Femur (tissue), 1 donor: ENCODE results near the gene EPS8L2.

Experiments
- DNase-seq: peaks from one replicate; pipeline ENCODE4 v3.0.0-alpha.2; 2017

The EPS8L2 gene

DNA sequence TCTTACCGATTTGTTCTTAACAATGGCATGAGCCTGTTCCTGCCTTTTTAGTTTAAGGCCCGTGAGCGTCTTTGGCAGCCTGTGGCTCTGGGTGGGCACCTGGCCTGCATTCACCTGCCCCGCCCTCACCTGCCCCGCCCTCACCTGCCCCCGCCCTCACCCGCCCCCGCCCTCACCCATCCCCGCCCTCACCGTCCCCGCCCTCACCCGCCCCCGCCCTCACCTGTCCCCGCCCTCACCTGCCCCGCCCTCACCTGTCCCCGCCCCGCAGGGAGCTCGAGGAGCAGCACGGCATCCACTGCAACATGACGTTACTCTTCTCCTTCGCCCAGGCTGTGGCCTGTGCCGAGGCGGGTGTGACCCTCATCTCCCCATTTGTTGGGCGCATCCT, 57.0 kb downstream of the EPS8L2 start:
- no peak for DNase-seq

DNA sequence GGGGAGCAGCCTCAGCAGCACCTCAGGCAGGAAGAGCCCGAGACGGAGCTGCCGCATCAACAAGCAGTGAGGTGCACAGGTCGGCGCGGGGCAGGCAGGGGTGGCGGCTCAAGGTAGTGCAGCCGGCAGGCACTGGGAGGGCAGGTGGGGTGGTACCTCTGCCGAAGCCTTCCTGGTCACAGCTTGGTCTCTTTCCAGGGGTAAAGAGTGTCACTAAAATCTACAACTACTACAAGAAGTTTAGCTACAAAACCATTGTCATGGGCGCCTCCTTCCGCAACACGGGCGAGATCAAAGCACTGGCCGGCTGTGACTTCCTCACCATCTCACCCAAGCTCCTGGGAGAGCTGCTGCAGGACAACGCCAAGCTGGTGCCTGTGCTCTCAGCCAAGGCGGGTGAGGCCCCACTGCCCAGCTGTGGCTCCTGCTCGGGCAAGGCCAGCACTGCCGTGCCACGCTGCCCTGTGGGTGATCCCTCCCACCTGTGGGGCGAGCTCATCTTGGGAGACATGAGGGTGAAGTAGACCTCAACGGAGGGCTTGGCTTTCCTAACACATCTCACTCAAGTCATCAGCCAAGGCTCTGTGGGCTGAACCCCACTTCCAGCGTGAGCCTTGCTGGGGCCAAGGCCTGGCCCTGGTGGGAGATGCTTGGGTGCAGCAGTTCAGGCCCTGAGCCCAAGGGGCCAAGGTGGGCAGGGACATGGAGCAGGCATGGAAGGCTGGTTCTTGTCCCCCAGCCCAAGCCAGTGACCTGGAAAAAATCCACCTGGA, 57.7 kb downstream of the EPS8L2 start:
- peak; percentile 24 for DNase-seq

DNA sequence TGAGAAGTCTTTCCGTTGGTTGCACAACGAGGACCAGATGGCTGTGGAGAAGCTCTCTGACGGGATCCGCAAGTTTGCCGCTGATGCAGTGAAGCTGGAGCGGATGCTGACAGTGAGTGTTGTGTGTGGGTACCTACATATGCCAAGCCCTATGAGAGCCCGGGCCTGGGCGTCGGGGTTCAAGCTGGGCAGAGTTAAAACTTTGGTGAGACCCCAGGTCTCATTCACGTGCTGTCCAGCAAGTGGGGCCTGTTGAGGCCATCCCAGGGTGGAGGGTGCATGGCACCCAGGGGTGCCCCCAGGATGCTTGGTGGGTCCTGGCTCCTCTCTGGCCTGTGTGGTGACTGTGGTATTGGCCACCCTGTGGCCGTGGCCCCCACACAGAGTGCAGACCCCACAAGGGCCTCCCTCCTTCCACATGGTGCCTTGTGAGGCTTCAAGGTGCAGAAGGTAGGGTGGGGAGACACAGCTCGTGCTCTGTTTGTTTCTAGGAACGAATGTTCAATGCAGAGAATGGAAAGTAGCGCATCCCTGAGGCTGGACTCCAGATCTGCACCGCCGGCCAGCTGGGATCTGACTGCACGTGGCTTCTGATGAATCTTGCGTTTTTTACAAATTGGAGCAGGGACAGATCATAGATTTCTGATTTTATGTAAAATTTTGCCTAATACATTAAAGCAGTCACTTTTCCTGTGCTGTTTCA, 58.4 kb downstream of the EPS8L2 start:
- DNase-seq: no peak

DNA sequence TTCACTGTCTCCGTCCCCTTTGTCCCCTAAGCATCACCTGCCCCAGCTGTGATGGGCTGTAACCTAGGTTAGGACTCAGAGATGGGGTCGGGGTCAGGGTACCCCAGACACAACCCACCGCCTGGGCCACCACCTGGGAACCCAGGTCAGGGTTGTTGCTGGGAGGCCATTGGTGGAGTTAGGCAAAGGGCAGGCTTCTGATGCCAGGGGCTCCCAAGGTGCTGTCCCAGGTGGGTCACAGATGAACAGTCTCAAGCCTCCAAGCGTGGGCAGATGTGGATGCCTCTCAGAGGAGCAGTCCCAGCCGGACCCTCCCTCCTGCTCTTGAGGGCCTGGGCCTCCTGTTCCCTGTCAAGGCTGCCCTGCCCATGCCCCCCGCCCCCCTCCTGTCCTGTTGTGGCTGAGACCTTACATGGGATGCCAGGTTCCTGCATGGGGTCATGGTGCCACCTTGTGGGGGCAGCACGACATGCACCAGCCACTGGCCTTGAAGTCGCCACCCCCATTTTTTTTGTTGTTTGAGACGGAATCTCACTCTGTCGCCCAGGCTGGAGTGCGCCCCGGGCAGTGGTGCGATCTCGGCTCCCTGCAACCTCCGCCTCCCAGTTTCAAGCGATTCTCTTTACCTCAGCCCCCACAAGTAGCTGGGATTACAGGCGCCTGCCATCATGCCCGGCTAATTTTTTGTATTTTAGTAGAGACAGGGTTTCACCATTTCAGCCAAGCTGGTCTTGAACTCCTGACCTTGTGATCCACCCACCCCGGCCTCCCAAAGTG, 59.2 kb downstream of the EPS8L2 start:
- DNase-seq: peak; percentile 66

DNA sequence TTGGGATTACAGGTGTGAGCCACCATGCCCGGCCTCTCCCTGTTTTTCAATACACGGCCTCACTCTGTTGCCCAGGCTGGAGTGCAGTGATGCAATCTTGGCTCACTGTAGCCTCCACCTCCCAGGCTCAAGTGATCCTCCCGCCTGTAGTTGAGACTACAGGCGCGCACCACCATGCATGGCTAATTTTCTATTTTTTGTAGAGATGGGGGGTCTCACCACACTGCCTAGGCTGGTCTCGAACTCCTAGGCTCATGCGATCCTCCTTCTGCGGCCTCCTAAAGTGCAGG, 59.7 kb downstream of the EPS8L2 start:
- DNase-seq: no peak

DNA sequence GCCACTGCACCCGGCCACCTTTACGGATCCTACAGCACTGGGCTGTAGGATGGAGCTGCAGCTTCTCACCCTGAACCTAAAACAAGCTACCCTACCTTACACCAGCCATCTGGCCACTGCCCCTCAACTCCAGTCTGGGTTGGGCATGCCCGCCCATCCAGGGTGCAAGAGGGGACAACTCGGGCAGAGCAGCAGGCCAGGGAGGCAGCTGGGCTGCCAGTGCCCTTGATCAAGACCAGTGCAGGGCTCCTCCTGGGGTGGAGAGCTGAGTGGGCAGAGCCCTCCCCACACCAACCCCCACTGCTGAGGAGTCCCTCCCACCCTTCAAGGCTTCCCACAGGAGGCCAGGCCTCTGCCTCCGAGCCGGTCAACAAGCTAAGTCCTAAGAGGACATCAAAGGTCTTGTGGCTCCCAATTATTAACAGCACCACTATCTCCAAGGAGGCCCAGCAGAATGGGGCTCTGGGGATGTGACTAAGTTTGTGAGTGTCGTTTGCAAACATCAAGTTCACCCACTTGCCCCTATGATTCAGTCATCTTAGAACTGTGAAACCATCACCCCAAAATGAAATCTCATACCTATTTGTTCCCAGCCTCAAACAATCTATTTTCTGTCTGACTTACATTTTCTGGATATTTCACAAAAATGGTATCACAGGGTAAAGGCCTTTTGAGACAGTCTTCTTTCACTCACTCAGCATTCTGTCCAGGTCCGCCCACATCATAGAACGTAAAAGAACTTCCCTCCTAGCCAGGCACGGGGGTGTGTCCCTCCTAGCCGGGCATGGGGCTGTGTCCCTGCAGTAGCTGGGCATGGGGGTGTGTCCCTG, 60.3 kb downstream of the EPS8L2 start:
- DNase-seq: no peak

DNA sequence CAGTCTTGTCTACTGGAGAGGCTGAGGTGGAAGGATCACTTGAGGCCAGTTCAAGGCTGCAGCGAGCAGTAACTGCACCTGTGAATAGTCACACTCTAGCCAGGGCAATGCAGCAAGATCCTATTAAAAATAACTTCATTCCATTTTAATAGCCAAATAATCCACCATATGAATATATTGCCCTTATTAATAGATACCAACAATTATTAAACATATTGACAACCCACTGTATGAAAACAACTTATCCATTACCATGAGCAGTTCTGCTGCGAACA, 60.8 kb downstream of the EPS8L2 start:
- no peak for DNase-seq

DNA sequence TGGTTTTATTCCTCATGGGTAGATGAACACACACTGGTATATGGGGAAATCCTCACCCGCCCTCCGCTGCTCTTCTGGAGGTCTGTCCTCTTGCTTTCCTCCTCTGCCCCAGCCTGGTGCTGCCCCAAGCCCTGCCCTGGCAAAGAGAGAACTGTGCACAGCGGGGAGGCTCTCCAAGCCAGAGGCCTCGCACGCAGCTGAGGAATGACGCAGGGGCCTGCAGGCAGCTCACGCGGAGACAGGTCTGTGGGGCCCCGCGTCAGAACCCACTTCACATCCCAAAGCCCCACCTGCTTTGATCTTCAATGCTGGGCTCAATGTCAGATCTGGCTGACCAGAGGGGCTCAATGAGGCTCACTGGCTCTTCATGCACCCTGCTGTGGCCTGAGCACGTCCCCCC, 61.2 kb downstream of the EPS8L2 start:
- DNase-seq: no peak

DNA sequence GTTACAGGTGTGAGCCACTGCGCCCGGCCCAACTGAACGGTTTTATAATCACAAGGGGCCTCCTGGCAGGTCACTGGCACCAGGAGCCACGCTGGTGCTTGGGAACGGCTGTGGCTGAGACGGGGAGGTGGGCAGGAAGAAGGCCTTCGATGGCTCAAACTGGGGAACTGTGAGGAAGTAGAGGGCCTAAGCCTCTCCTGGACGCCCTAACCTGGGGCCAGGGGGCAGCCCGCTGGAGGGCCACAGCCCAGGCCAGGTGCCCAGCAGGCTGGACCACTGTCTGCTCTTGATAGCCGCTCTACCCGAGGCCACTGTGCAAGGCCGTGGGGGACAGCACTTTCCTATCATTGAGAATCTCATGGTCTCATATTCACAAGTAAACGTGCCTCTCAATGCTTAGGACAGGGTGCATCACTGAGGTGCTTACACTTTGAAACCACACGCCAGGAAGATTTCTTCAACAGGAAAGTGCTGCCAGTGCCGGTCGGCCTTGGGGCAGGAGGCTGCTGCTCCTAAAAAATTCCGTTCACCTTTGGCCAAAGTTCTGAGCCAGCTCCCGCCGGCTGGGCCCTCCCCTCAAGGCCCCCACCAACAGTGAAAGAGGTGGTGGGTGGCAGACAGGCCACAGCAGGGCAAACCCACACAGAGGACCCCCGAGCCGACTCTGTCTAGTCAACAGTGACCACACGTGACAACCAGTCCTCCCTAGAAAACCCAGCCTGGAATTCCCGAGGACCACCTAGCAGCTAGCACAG, 64.0 kb downstream of the EPS8L2 start:
- DNase-seq: no peak

DNA sequence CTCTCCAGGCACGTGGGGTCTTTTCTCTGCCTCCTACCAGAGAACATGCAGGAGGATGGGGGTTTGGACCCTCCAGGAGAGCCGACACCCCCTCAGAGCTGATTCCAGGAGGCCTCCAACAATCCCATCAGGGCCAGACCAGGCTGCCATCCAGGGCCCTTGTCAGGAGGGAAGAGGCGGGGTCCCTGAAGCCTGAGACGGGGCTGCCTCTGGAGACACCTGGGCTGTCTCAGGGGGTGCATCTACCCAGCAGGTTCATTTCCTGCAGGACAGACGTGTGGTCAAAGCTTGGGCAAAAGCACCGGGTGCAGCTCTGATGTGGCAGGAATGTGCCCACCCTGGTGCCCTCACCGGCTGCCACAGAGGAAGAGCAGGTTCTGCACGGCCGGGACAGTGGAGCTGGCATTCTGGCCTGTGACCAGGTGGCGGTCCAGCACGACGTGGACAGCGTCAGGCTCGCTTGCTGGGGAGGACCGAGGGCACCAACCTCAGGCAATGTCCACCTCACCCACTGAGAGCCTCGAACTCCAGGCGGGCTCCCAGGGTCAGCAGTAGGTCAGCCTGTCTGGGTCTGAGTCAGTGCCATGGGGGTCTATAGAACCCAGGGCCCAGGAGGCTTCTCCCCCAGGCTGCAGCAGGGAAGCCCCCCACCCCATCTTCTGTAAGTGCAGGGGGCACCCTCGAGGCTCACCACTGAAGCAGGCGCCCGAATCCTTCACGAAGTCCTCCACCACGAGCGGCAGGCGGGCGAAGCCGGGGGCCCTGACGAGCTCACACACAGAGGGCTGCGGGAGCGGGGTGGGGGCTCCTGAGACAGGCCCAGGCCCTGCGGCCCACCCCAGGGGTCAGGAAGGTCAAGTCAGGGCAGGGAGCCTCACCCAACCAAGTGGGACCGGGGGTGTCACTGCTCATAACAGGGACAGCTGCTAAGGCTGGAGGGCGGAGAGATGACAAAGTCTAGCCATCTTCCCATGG, 64.9 kb downstream of the EPS8L2 start:
- DNase-seq: peak; percentile 15

DNA sequence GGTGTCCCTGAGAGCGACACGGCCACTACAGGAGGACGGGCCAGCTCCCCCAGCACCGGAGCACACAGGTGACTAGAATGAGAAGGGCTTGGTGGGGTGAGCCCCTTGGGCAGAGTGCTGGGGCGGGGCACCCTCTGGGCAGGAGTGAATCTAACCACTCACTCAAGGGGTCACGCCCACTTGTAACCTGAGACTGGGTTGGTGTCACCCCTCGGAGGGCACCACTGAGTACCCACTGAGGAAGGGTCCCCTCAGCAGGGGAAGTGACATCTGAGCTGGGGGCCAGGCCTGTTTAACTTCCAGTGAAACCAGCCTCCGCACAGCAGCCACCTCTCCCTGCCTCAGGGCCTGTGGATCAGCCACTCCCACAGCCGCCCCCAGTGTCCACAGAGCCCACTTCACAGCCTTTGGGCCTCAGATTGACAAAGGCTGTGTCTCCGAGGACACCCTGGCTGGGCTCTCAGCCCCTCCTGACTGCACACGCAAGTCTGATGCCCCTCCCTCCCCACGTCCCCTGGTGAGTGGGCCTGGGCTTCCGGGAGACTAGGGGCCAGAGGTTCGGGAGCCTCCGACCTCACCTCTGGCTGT, 65.7 kb downstream of the EPS8L2 start:
- DNase-seq: peak; percentile 17

DNA sequence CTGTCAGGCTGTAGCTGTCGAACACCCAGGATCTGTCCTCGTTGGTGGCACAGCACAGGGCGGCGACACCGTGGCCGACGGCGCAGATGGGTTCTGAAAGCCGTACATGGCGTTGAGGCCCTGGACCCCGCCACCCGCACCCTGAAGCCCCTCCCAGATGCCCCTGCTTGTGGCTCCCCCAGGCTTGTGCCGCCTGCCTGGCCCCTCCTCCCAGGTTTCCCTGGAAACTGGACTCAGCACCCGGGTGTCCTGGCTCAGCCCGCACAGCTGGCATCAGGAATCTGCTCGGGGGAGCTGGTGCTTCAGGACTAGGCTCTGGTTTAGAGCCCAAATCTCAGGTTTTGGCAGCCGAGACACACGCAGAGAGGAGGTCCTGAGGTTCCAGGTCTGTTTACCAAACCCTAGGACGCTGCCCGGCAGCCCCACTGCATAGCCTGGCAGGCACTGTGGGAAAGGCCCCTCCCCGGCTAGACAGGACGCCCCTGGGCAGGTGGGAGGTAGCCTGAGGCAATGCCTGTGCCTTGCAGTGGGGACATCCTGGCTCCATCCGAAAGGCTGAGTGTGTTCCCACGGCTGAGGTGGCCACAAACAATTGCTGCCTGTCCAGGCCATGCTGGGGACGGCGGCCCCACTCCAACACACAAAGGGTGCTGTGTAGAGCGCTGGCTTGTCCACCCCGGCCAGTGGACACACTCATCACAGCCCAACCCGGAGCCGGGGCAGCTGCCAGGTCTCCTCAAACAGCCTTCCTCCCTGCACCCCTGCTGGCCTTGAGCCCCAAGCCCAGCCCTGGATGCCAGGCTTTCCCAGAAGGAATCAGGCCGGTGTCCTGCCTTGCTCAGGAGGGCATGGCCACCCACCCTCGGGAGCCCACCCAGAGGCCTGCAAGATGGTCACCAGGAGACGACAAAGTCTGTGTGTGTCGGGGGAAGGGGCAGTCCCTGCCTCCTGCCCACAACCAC, 66.7 kb downstream of the EPS8L2 start:
- peak; percentile 33 for DNase-seq

DNA sequence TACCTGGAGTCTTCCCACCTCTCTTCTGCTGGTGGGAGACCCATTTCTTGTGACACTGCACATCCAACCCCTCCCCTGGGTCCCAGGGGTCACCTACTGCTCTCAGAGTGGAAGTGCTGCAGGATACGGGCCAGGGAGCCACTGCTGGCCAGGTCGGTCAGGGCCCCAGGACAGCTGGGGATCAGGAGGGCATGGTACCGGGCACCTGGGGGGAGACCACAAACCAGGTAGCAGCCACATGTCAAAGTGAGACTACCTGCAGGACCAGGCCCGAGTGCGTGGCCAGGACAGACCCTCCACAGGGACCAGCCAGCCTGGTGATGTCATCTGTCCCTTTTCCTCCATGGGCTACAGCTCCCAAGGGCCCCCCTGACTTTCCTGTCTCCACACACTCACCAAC, 67.4 kb downstream of the EPS8L2 start:
- DNase-seq: peak; percentile 13

DNA sequence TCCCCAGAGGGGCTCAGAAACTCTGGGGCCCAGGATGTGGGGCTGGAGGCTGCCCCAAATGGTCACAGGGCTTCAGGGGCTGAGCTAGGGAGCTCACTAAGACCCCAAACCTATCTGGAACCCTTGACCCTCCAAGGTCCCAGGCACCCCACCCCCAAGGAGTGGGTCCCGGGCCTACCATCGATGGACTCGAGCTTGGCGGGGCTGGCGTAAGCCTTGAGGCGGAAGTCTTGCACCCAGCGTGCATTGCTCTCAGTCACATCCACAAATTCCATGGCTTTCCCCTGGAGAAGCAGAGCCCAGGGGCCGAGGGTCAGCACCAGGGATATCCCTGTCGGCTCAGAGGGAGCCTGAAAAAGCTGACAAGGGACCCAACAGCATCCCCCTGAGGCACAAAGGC, 67.8 kb downstream of the EPS8L2 start:
- DNase-seq: peak; percentile 16

DNA sequence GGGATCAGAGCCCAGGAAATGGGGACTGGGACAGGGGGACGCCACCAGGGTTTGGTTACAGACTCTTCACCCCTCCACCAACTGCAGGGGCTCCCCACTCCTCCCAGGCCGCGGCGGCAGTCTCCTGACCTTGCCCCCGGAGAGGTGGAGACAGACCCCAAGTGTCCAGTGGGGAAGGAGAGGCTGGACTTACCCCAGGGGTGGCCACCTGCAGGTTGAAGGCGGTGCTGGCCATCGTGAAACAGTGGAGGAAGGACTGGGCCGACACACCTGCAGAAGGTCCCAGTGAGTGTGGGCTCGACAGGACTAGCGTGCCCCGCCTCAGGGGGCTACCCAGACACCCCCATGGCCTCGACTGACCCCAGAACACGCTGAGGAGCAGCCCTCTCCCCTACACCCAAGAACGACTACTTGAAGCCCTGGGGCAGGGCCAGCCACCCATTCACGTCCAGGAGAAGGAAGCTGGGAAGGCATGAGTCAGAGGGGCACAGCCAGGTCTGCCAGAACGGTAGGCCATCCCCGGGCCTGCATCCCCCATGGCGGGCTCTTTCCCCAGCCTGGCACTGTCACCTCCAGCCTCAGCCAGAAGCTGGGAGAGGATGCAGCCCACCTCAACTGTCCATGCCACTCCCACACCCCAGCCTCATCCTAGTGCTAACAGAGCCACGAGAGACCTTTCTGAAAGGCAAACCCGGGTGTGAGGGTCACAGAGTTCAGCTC, 69.0 kb downstream of the EPS8L2 start:
- DNase-seq: no peak

DNA sequence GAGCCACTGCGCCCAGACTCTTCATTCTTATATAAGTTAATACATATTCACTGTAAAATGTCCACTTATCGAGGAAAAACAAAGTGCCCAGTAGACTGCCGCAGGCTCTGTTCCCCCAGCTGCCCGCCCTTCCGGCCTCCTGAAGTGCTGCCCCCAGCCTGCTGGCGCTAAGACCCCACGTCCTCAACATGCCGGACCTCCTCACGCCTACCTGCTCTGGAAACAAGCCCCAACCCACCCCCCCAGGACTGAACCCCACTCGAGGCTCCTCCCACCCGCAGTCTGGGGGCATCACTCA, 70.2 kb downstream of the EPS8L2 start:
- no peak for DNase-seq

DNA sequence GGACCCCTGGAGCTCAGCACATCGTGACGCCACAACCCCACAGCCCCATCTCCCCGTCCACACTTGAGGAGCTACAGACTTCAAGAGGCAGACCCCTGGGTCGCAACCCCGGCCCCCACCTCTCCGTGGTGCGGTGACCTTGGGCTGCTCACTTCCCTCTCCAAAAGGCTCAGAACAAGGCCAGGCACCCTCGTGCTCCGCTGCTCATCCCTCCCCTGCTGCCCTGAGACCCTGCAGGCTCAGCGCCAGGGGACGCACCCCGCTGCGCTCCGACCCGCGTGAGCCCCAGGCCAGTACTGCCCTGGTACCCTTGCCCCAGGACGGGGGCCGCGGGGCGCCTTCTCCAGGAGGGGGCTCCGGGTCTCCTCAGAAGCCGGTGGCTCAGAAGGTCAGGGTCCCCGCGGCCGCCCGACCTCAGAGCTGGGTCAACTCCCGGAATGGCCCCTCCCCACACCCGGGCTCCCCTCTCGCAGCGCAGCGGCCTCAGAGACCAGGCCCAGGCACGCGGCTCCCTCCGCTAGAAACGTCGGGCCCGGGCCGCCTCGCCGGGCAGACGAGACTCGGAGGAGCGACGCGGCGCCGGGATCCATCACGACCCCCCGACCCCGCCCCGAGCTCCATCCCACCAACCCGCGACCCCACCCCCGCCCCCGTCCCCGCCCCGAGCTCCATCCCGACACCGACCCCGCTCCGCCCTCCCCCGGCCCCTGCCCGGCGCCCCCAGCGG, 70.7 kb downstream of the EPS8L2 start:
- DNase-seq: no peak
